ENCODE data around the gene SLX9.

The SLX9 gene

DNA sequence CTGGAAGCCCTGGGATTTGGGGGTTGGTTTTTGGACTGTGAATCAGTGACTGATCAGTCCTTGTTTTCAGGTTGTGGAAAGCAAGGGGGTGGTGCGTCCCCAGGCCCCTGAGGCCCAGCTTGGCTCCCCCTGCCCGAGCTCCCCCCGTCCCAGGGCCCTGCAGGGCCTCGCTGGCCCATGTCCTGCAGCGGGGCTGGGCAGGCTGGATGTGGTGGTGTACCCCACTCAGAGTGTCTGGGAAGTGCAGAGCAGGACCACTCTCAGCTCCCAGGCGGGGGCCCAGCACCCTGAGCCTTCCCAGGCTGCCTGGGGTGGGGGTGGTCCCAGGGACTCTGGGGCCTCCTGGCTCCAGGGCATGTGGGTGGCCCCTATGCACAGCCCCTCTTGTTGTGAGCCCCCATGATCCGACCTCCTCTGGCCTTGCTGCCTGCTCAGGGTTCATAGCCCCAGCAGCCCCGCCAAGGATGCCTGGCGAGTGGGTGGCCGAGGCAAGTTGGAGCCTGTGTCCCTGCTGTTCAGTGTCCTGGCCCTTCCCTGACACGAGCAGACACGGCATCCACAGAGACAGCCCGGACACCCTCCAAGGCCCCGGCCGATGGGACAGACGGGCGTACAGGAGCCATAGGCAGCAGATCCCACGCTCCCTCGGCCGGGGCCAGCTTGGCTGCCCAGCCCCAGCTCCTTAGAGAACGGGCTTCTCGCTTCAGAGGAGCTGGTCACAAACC lies 37.9 kb downstream of the SLX9 start:
- DNase-seq = no peak

DNA sequence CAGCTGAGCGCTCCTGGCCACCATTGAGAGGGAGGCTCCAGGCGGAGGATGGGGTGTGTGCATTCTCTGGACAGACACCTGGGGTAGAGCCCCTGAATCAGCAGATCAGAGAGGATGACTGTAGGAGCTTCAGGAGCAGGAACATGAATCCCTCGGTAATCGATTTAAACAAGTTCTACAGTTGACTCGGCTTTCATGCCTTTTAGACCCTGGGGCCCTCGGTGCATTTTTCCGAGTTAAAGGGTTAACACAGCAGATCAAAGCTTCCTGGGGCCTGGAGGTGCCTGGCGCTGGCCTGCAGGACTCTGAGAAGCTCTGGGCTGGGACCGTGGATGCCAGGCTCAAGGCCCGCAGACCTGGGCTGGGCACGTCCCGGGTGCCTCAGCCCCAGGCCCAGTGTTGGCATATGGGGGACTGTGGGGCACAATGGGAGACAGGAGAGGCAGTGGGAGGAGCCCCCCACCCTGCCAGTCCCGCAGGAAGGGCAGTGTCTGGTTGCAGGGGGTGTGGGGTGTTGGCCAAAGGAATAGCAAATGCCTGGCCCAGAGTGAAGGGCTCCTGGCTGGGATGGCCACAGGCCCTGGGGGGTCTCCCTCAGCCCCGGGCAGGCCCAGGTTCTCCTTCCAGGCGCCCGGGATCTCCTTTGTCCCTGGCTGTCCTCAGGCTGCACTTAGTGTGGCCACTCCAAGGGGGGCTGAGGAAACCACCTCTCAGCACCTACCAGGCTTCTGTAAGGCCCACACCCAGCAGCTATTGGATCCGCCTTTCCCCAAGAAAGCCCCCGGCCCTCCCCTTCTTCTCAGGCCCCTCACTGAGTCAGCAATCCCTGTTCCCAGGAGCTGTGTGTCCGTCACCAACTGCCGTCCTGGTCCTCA lies 40.1 kb downstream of the SLX9 start:
- no peak for DNase-seq

- no peak for DNase-seq
These were observed 41.0 kb downstream of the SLX9 start for GRCh38 chr21:44980562-44981489.

DNA sequence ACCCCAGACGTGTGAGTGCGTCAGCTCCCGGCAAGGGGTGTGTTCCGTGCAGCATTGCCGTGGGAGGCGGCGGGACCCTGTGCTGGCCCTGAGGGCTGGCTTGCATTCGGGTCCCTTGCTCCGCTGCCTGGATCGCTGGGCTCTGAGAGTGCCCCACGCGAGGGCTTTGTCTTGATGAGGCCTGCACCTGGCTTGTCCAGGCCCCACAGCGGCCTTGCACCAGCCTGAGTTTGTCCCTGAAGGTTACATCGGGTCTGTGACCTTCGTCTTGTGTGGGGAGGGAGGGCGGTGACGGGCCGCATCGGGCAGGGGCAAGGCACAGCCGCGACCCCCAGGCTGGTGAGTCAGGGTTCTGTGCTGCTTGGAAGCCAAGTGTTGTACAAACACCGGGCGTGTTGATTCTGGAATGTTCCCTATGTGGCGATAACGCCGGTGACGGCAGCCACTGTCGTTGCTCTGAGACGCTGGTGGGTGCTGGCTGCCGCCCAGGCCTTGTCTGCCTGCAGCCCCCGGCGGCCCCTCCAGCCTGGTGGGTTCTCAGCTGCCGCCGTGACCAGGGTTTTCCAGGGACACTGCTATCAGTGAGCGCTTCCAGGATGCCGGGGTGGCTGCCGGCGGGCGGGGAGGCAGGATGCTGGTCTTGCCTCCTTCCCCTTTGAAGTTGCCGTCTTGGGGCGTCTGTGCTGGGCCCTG lies 42.9 kb downstream of the SLX9 start:
- DNase-seq = peak; percentile 40

DNA sequence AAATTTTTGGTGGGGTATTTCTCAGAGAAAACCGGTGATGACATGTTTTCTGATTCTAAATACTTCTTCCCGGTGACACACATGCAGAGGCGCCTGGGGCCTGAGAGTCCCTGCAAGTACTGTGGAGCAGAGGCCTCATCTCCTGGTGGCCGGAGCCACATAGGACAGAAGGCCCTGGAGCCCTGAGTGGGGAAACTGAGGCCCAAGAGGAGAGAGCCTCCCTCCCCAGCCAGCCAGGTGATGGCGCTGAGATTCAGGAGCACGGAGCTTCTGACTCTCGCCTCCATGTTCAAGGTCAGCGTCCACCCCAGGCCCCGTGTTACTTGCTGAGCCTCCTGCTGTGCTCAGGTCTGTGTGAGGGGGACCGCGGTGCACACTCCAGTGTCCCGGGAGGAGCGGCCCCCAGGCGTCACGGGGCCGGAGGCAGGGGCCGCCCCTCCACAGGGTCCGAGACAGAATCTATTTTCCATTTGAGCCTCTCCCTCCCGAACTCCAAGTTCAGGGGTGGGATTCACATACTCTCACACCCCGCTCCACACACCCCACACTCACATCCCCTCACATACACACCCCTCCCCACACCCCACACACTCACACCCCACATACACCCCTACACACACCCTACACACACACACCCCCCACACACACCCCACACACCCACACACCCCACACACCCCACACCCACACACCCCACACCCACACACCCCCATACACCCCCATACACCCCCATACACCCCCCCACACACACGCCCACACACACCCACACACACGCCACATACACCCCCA lies 43.8 kb downstream of the SLX9 start:
- no peak for DNase-seq

- DNase-seq = no peak
These were observed 44.6 kb downstream of the SLX9 start for GRCh38 chr21:44984428-44984791.

DNA sequence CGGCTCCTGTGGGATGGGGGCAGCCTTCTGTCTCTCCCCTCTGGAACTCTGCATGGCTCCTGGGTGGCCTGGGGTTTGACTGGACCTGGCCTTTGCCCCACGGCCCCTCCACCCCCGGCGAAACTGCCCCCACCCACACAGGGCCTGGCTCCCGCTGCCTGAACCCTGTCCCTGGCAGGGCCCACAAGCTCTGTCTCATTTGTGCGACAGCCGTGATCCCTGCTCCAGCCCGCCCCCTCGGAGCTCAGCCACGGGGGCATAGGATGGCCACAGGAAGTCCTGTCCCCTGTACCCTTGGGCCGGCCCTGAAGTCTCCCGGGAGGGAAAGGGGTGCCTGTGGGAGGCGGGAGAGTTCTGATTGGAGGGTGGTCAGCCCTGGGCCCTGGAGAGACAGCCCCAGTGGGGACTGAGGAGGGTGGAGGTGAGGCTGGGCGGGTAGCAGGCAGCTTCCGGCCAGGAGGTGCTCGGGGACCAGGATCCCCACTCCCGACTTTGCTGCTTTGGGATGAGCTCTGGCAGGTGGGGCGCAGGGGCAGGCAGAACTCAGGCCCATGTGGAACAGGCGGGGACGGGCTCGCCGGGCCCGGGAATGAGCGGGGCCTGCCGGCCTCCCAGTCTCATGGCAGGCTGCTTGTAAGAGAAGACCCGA lies 45.1 kb downstream of the SLX9 start:
- DNase-seq = no peak

- no peak for DNase-seq
These were observed 45.9 kb downstream of the SLX9 start for GRCh38 chr21:44985441-44986401.

GRCh38 chr21:44986471-44987291 lies 46.9 kb downstream of the SLX9 start:
- DNase-seq = no peak

DNA sequence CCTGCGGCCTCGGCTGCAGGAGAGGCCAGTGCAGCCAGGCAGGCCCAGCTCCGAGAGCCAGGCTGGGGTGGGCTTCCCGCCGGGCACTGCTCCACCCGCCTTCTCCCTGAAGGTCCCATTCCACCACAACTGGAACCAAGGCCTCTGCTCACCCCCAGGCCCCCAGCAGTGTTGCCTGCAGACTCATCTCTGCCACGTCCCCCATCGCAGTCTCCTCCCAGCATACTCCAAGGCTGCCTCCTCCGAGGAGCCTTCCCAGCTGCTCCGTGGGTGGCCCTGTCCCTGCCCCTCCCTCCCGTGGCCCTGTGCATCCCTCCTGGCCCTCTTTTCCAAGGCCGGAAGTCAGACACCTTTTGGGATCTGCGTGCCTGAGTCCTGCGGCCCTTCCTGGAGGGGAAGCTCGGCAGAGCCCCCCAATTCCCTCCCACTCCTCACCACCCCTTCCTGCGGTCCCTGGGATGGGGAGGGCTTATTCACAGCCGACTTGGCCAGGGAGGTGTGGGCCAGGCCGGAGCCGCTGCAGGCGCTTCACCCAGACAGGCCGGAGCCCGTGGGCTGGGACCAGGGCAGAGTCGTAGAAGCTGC lies 47.6 kb downstream of the SLX9 start:
- no peak for DNase-seq

DNA sequence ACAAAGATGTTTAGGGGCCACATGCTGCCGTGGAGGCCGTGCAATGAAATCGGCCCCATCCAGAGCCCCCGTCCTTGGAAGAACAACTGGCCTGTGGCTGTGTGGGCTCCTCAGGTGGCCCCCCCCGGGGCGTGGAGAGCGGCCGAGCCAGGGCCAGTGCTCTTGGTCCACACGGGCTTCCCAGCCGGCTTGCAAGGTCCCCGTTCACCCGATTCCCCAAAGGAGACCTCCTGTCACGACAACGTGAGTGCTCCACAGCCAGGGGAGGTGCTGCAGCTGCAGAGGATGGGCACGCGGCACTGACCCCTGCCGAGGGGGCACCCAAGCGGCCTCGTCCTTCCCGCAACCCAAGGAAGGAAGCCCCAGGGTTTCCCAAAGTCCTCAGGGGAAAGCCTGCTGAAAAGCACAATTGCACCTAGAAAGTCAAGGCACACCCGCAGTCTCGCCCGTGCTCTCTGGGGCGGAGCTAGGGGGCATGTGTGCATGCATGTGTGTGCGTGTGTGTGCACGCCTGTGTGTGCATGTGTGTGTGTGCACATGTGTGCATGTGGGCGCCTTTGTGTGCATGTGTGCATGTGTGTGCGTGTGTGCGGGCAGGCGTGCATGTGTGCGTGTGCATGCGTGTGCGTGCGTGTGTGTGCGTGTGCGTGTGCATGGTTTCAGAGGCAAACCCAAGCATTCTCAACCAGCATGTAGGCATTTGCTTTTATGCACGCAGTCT lies 48.2 kb downstream of the SLX9 start:
- DNase-seq = no peak

DNA sequence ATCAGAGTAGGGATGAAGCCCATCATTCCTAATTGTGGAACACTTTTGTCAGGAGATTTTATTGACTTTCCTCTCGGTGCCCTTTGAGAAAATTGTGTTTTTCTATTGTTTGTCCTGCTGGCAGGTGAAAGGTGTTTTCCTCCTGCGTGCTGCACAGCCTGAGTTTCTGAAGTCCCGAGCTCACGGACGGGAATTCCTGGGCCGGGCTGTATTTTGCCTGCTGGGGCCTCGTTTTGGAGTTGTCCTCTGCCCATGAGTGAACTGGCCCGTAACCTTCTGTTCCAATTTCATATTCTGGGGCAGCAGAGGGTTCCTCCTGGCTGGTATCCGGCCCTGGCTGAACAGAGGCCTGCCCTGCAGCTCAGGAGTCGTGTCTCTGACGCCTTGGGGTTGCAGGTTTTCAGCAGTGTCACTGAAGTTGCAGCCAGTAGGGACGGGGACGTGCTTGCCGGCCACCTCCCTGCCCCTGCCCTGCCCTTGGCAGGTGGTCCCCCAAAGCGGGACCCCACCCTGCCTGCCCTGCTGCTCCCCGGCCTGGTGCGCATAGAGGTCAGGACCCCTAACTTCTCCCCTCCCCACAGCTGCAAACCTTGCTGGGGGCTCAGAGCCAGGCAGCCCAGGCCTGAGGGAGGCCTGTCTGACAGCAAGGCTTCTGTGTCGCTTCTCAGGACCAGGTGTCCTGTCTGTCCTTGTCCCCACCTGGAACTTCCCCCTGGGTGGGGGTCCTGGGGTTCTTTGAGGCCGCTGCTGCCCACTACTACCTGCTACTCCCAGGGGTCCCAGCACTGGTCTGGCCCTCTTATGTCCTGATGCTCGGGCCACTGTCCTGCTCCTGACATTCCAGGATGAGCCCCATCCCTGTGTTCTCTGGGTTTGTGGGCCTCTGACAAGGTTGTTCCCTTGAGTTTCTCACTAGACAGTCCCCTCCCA lies 49.0 kb downstream of the SLX9 start:
- no peak for DNase-seq

DNA sequence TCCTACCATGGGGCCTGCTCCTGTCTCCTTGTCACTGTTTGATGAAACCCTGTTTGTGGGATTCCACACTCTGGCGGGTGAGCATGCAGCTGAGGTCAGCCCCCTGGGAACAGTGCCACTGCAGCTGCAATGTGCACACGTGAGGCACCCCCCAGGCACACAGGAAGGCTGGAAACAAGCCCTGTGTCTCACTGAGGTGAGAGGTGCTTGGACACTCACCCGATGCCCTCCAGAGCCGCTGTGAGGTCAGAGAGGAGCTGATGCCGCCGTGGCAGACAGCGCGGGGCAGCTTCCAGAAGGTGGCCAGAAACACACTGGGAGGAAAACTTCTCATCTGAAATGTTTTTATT lies 49.7 kb downstream of the SLX9 start:
- peak; percentile 36 for DNase-seq

DNA sequence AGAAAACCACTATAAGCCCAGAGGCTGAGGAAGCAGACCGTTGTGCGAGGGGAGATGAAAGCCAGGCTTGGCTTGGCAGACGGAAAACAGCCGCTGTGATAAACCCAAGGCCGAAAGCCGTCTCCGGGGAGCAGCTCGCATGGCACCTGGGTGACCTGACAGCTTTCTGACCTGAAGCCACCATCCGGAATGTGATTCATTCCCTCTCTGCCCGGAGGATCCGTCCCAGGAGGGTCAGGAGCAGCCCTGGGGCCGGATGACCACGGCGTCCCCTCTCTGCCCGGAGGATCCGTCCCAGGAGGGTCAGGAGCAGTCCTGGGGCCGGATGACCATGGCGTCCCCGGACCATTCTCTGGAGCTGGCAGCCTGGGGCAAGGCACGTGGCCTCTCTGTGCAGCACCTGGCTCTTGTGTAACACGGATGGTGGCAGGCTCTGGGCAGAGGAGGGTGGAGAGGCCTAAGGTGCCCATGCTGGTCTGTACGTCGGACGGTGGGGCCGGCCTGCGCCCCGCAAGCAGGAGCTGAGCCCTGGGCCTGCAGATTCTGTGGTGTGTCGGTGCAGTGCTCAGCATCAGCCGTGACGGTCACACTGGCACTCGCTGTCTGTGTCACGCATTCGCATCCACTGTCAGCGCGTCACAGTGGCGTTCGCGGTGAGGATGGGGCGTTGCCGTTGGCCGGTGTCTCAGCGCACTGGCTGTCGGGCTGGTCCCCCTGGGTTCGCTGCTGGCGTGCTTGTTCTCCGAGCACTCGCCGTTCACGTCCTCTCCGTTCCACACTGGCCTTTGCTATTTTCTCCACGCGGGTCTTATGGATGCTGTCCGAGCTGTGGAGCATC lies 50.3 kb downstream of the SLX9 start:
- DNase-seq = no peak

DNA sequence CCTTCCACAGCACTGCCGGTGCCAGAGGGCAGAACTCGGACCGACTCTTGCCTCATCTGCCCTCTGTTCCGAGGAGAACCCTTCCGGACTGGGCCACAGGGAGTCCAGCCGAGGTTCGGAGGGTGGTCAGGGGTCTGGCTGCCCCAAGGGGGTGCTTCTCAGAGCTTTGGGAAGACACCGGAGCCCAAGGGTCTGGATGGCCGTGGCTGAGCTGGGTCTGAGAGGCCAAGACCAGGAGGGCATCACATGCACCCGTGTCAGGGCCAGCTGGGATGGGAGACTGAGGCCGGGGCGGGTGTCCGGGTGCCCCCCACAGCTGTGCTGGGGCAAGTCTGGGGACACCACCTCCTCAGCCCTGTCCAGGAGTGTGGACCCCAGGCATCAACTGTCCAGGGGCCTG lies 51.1 kb downstream of the SLX9 start:
- DNase-seq = no peak

Measured in fibroblast of skin of abdomen (primary cell).